Smooth muscle cell (in vitro differentiated cells): Measurements from ENCODE around the gene WHAMM. TPM values are rescaled to one million over a fixed set of nuclear protein-coding genes. Genes with fewer than 3 reads are reported as not detected.

Experiments used
- DNase-seq: peaks from one replicate; lab custom pipeline; 2025; ENCODE audit not compliant: unreplicated experiment; lab: John Stamatoyannopoulos, UW
- H2AFZ ChIP-seq: fragments of 200-600 bp; sonication (generic); 2 replicates; pipeline ENCODE4 v1.6.0; 2016; ENCODE audit warnings: antibody characterized with exemption, low read depth, mild to moderate bottlenecking
- H3F3A ChIP-seq: fragments of 200-600 bp; sonication (generic); 2 replicates; pipeline ENCODE4 v1.6.0; 2017; ENCODE audit warnings: antibody characterized with exemption, low read depth
- H3K27ac ChIP-seq: fragments of 200-600 bp; sonication (generic); 2 replicates; pipeline ENCODE4 v1.5.1; 2016; ENCODE audit warnings: low read depth, mild to moderate bottlenecking
- H3K27me3 ChIP-seq: fragments of 200-600 bp; sonication (generic); 2 replicates; pipeline ENCODE4 v1.6.1; 2016; ENCODE audit warnings: low read depth, mild to moderate bottlenecking
- H3K36me3 ChIP-seq: fragments of 200-600 bp; sonication (generic); 2 replicates; pipeline ENCODE4 v1.5.1; 2016; ENCODE audit warnings: low read depth
- H3K4me1 ChIP-seq: fragments of 200-600 bp; sonication (generic); 2 replicates; pipeline ENCODE4 v1.5.1; 2016; ENCODE audit warnings: low read depth
- H3K4me2 ChIP-seq: fragments of 200-600 bp; sonication (generic); 2 replicates; pipeline ENCODE4 v1.6.0; 2016; ENCODE audit warnings: mild to moderate bottlenecking
- H3K4me3 ChIP-seq: fragments of 200-600 bp; sonication (generic); 2 replicates; pipeline ENCODE4 v1.5.1; 2016; ENCODE audit warnings: mild to moderate bottlenecking
- H3K79me2 ChIP-seq: fragments of 200-600 bp; sonication (generic); 2 replicates; pipeline ENCODE4 v1.6.0; 2016; ENCODE audit warnings: low read depth, mild to moderate bottlenecking
- H3K9ac ChIP-seq: fragments of 200-600 bp; sonication (generic); 2 replicates; pipeline ENCODE4 v1.6.0; 2016; ENCODE audit warnings: low read depth
- H3K9me3 ChIP-seq: fragments of 200-600 bp; sonication (generic); replicated peaks from 2 replicates; pipeline ENCODE4 v1.5.1; 2016; ENCODE audit warnings: low read depth
- H4K20me1 ChIP-seq: fragments of 200-600 bp; sonication (generic); 2 replicates; pipeline ENCODE4 v1.6.0; 2016; ENCODE audit warnings: low read depth
- CTCF ChIP-seq: fragments of 200-600 bp; sonication (generic); IDR thresholded peaks from 2 replicates; pipeline ENCODE4 v1.5.1; 2017; ENCODE audit warnings: borderline replicate concordance, mild to moderate bottlenecking, antibody characterized with exemption; ENCODE audit not compliant: insufficient read depth, poor library complexity, severe bottlenecking
- WGBS: methylation state at CpG from one replicate; pipeline ENCODE4 v1.1.7; 2016; ENCODE audit warnings: low lambda C conversion rate; 5-methylcytosine and 5-hydroxymethylcytosine counted together
- polyA plus RNA-seq: library from polyadenylated mRNA; unstranded; fragments of >200 nt; fragmentation: Nextera tagmentation; extraction: Ambion mirVana; gene quantifications from 2 replicates; pipeline ENCODE4 v1.2.1, GENCODE V29; 2016
- total RNA-seq: library from RNA; depleted of rRNA; stranded (reverse); fragments of >200 nt; gene quantifications from 2 replicates; pipeline ENCODE4 v1.2.3, GENCODE V29; 2014

Gene WHAMM
- total and polyA plus RNA-seq, 2 experiments from 2014 or later = 2.2 to 4.1 TPM

GRCh38 chr15:82802497-82802896 lies 6.9 kb upstream of the WHAMM start:
- peaks cover 31% of the 10 kb centered on the region for H3K27me3 ChIP-seq
- no peak overlapping the region for H3K9ac ChIP-seq
- H2AFZ ChIP-seq = no peak overlapping the region
- no peak overlapping the region for H3K27ac ChIP-seq
- no peaks in the 10 kb centered on the region for H3K79me2 ChIP-seq
- no peaks in the 10 kb centered on the region for H4K20me1 ChIP-seq
- no peaks in the 10 kb centered on the region for H3K4me1 ChIP-seq
- H3K36me3 ChIP-seq = no peaks in the 10 kb centered on the region
- H3F3A ChIP-seq = no peaks in the 10 kb centered on the region
- no peak overlapping the region for H3K4me3 ChIP-seq
- H3K4me2 ChIP-seq = no peak overlapping the region
- TF ChIP-seq CTCF = no peak
- 87% methylated on average over 1 of the region's 1 CpG for WGBS
- H3K9me3 ChIP-seq = no peaks in the 10 kb centered on the region
- DNase-seq = no peak

DNA sequence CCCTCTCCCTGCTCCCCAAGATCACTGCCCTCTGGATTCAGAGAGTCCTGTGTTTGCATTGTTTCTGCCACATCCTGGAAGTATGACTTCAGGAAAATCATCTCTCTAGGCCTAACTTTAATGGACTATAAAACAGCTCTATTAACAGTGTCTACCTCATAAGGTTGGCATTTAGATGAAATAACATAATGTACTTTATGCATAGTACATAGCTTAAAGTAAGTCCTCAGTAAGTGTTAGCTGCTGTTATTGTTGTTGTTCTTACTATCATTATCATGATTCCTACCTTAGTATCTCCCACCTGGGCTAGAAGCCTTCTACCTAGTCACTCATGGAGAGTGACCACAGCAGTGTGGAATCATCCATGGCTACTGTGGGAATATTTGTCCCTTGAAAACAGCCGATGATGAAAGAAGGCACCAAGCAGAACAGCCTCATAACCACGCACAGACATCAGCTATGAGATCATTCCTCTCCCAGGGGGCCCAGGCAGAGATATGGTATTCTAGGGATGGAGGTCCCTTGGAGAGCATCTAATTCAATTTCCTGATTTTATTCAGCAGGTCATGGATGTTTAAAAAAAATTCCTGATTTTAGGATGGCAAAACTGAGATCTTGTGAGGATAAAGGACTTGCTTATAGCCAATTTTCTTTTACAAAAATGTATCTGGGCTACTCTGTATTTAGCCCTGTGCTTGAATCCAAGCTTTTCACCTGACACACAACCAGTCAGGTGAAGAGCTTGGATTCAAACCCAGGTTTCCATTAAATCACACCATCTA lies 5.4 kb upstream of the WHAMM start:
- no peak overlapping the region for H3K4me3 ChIP-seq
- H3K9me3 ChIP-seq = no peaks in the 10 kb centered on the region
- H2AFZ ChIP-seq = no peak overlapping the region
- H3K27me3 ChIP-seq = peaks cover 23% of the 10 kb centered on the region
- TF ChIP-seq CTCF = no peak
- H3K4me2 ChIP-seq = no peak overlapping the region
- DNase-seq = no peak
- no peak overlapping the region for H3K27ac ChIP-seq
- no peaks in the 10 kb centered on the region for H4K20me1 ChIP-seq
- WGBS = 77% methylated on average over 2 of the region's 2 CpGs
- no peak overlapping the region for H3K9ac ChIP-seq
- H3K36me3 ChIP-seq = no peaks in the 10 kb centered on the region
- no peaks in the 10 kb centered on the region for H3K79me2 ChIP-seq
- H3F3A ChIP-seq = no peaks in the 10 kb centered on the region
- H3K4me1 ChIP-seq = no peaks in the 10 kb centered on the region

DNA sequence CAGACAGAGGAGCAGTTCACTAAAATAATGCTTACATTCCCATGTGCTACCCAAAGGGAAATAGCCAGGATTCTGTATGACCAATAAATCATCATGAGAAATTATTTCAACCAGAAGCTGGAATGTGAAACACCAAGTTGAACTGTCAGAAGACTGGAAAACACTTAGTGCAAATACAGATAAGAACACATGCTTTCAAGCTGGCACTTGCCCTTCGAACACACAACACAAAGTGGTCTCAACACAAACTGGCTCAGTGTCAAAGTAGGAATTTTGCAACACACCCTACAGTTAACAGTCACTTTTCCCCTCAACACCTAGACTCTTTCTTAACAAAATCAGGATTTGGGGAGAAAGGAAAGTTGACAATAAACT lies 4.9 kb upstream of the WHAMM start:
- WGBS = 60% methylated on average over 1 of the region's 1 CpG

More for the DNA sequence above, 4.9 kb upstream of the WHAMM start:
- no peak for DNase-seq
- no peaks in the 10 kb centered on the region for H3K4me1 ChIP-seq
- no peak overlapping the region for H2AFZ ChIP-seq
- peaks cover 18% of the 10 kb centered on the region for H3K27me3 ChIP-seq
- H3K4me2 ChIP-seq = no peak overlapping the region
- TF ChIP-seq CTCF = no peak
- no peaks in the 10 kb centered on the region for H3F3A ChIP-seq
- H3K4me3 ChIP-seq = no peak overlapping the region
- H3K9me3 ChIP-seq = no peaks in the 10 kb centered on the region
- no peak overlapping the region for H3K27ac ChIP-seq
- H3K9ac ChIP-seq = no peak overlapping the region
- H3K36me3 ChIP-seq = no peaks in the 10 kb centered on the region
- no peaks in the 10 kb centered on the region for H4K20me1 ChIP-seq
- H3K79me2 ChIP-seq = no peaks in the 10 kb centered on the region
